ENCODE data around the gene ATP5PD. TPM values are rescaled to one million over a fixed set of nuclear protein-coding genes. Genes with fewer than 3 reads are reported as not detected.

ATP5PD gene
- total and polyA plus RNA-seq, 2 of the 8 experiments (the other 6 are each of a cell fraction or from before 2014, with no cell fraction given): 335 to 407 TPM

- Histone ChIP-seq H3K23ac (ENCODE audit: insufficient read length) (no peak overlapping the region), H3K27me3 (replicated peaks in 1 of 4; ENCODE audit: control insufficient read depth in 3 of 4, extremely low read depth in 1 of 4, insufficient read depth in 3 of 4, low read length in 3 of 4) (no peaks in the 10 kb centered on the region), H3K9me3 (ENCODE audit: insufficient read depth in 2 of 2, low read depth in 1 of 2, low read length in 1 of 2) (no peaks in the 10 kb centered on the region), H3K27ac (ENCODE audit: low read depth, low read length) (no peak overlapping the region), H3K4ac (replicated peaks; ENCODE audit: insufficient read length, low read depth, low read length) (no peak overlapping the region), H2BK15ac (ENCODE audit: low read length) (no peak overlapping the region), H2BK20ac (ENCODE audit: low read length) (no peak overlapping the region), H2BK5ac (ENCODE audit: low read depth, low read length) (no peak overlapping the region), H4K8ac (ENCODE audit: extremely low read depth, insufficient read depth, low read length) (no peak overlapping the region), H3K4me3 (ENCODE audit: extremely low read depth in 1 of 4, insufficient read depth in 2 of 4, low read depth in 3 of 4, low read length in 4 of 4) (no peak overlapping the region), H3K79me1 (ENCODE audit: low read depth, low read length) (no peaks in the 10 kb centered on the region), H3K4me2 (ENCODE audit: insufficient read depth in 1 of 2, low read depth in 2 of 2, low read length in 2 of 2) (no peak overlapping the region), H3K4me1 (replicated peaks in 1 of 4; ENCODE audit: control insufficient read depth in 3 of 4, insufficient read depth in 4 of 4, low read length in 3 of 4) (no peaks in the 10 kb centered on the region), H3K56ac (replicated peaks; ENCODE audit: insufficient read length, low read depth, low read length) (no peak overlapping the region), H2AK5ac (ENCODE audit: low read depth, low read length) (no peak overlapping the region), H3K9ac (replicated peaks in 1 of 4; ENCODE audit: extremely low read depth in 1 of 4, low read depth in 3 of 4, low read length in 3 of 4) (no peak overlapping the region), H3K79me2 (ENCODE audit: control insufficient read depth in 1 of 2, insufficient read depth in 2 of 2, low read length in 2 of 2) (peaks cover 0 to 2% of the 10 kb centered on the region in 2 experiments; a peak in 1 of 4 replicates), H3K23me2 (ENCODE audit: low read depth, low read length) (no peaks in the 10 kb centered on the region), H3K36me3 (ENCODE audit: control insufficient read depth in 2 of 4, insufficient read depth in 4 of 4, low read length in 3 of 4) (peaks cover 0 to 4% (median 3%) of the 10 kb centered on the region in 4 experiments; a peak in 3 of 8 replicates), H4K91ac (replicated peaks; ENCODE audit: insufficient read length, low read length) (no peak overlapping the region), H4K20me1 (replicated peaks in 1 of 2; ENCODE audit: control insufficient read depth in 1 of 2, insufficient read depth in 2 of 2, low read length in 2 of 2) (peaks cover 0 to 7% of the 10 kb centered on the region in 2 experiments), H3K18ac (ENCODE audit: extremely low read depth, low read length) (no peak overlapping the region), H2AFZ (ENCODE audit: low read length) (no peak overlapping the region), H4K5ac (ENCODE audit: insufficient read length, low read depth, low read length) (no peak overlapping the region), H2BK12ac (ENCODE audit: low read depth, low read length) (no peak overlapping the region), H2BK120ac (replicated peaks; ENCODE audit: low read depth, low read length) (no peak overlapping the region), H3K14ac (ENCODE audit: insufficient read length) (no peak overlapping the region)
- WGBS, 2 experiments (ENCODE audit: extremely low coverage in 1 of 2, insufficient coverage in 1 of 2, insufficient read length in 1 of 2, insufficient replicate concordance in 2 of 2, low coverage in 1 of 2, low lambda C conversion rate in 2 of 2, missing lambda C conversion rate in 1 of 2): 86% methylated on average over 5 of the region's 5 CpGs; no CpG with 5 or more reads in 1 of the 2 experiments
- DNase-seq (ENCODE audit: low read depth in 1 of 2, low spot score in 2 of 2): no peak
- ChIA-PET CTCF (ENCODE audit: partially characterized antibody) (interaction anchor here (0.7 to 4.1 kb wide), 4 partner anchors 10 to 33 kb away, joined by 3 to 22 read pairs (median 4); partner anchors contain the start of gene MRPL58), POLR2A (ENCODE audit: partially characterized antibody) (interaction anchor here (1.0 to 2.9 kb wide), 3 partner anchors 10 to 17 kb away, joined by 3 to 10 read pairs (median 5); partner anchors contain the start of gene MRPL58)
- no peak for FAIRE-seq
- TF ChIP-seq YY1 (IDR thresholded peaks at IDR 0.05; ENCODE audit: low read depth, low read length) (no peak), E2F6 (IDR thresholded peaks at IDR 0.05) (no peak), EGR1 (IDR thresholded peaks at IDR 0.05; ENCODE audit: borderline replicate concordance, low read depth, low read length) (no peak), BCL11A (IDR thresholded peaks at IDR 0.05; ENCODE audit: low read depth in 2 of 2, low read length in 2 of 2) (no peak), CTBP2 (IDR thresholded peaks at IDR 0.05; ENCODE audit: borderline replicate concordance, insufficient read depth, insufficient read length, low read length) (no peak), TEAD4 (IDR thresholded peaks at IDR 0.05; ENCODE audit: low read depth, low read length) (no peak), KDM5A (IDR thresholded peaks at IDR 0.05; ENCODE audit: low read length) (no peak), GABPA (IDR thresholded peaks at IDR 0.05; ENCODE audit: borderline replicate concordance, insufficient read depth, low read length) (no peak), MAFK (IDR thresholded peaks at IDR 0.05; ENCODE audit: low read depth, low read length) (no peak), SRF (IDR thresholded peaks at IDR 0.05; ENCODE audit: low read depth, low read length) (no peak), KDM4A (IDR thresholded peaks at IDR 0.05; ENCODE audit: low read depth, low read length, severe bottlenecking) (no peak), BACH1 (IDR thresholded peaks at IDR 0.05; ENCODE audit: low read length) (no peak), CHD1 (IDR thresholded peaks at IDR 0.05; ENCODE audit: low read depth, low read length) (no peak), JUND (IDR thresholded peaks at IDR 0.05; ENCODE audit: low read length) (no peak)
These were observed 50.9 kb downstream of the ATP5PD start for GRCh38 chr17:74995847-74996246.
